HUES6 (cell line): ENCODE measurements around the gene NPLOC4.

Source experiments
- H3K27ac ChIP-seq: 2 replicates; pipeline ENCODE4 v1.7.0; 2013; ENCODE audit warnings: low read depth, mild to moderate bottlenecking, low read length, inconsistent platforms
- H3K27me3 ChIP-seq: 2 replicates; pipeline ENCODE4 v1.6.1; 2013; ENCODE audit warnings: low read length; ENCODE audit not compliant: control insufficient read depth, insufficient read depth
- H3K36me3 ChIP-seq: 2 replicates; pipeline ENCODE4 v1.6.1; 2013; ENCODE audit warnings: low read length; ENCODE audit not compliant: control insufficient read depth, insufficient read depth
- H3K4me1 ChIP-seq: 2 replicates; pipeline ENCODE4 v1.6.1; 2013; ENCODE audit warnings: low read length; ENCODE audit not compliant: control insufficient read depth, insufficient read depth
- H3K4me3 ChIP-seq: 2 replicates; pipeline ENCODE4 v1.5.1; 2013; ENCODE audit warnings: low read depth, low read length
- H3K9ac ChIP-seq: one replicate; pipeline ENCODE4 v1.6.1; 2013; ENCODE audit warnings: mild to moderate bottlenecking, low read length
- H3K9me3 ChIP-seq: 2 replicates; pipeline ENCODE4 v1.6.1; 2013; ENCODE audit warnings: low read depth, low read length; ENCODE audit not compliant: control insufficient read depth, insufficient read depth

Gene NPLOC4

DNA sequence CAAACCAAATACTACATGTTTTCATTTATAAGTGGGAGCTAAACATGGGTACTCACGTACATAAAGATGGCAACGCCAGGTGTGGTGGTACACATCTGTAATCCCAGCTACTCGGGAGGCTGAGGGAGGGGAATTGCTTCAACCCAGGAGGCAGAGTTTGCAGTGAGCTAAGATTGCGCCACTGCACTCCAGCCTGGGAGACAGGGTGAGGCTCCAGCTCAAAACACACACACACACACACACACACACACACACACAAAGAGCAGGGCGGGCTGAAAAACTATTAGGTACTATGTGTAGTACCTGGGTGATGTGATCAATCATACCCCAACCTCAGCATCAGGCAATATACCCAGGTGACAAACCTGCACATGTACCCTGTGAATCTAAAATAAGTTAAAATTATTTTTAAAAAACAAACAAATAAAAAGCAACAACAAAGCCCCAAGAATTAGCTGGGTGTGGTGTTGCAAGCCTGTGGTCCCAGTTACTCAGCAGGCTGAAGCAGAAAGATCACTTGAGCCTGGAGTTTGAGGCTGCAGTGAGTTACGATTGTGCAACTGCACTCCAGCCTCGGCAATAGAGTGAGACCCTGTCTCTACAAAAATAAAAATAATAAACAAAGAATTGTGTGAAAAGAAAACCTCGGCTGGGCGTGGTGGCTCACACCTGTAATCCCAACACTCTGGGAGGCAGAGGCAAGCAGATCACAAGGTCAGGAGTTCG, 72.9 kb downstream of the NPLOC4 start:
- Histone ChIP-seq H3K4me3 (no peak overlapping the region), H3K9ac (no peak overlapping the region), H3K27ac (no peak overlapping the region), H3K36me3 (peaks cover 96% of the 10 kb centered on the region), H3K9me3 (no peaks in the 10 kb centered on the region), H3K4me1 (no peaks in the 10 kb centered on the region), H3K27me3 (no peaks in the 10 kb centered on the region)

DNA sequence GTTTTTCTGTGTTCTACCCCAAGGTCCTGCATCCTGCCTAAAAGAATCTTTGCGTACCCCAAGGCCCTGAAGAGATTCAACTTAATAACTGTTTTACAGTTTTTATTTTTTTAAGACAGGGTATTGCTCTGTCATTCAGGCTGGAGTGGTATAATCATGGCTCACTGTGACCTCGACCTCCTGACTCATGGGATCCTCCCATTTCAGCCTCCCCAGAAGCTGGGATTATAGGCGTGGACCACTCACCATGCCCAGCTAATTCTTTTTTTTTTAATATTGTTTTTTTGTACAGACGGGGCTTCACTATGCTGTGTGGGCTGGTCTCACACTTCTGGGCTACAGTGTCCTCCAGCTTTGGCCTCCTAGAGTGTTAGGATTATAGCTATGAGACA, 75.4 kb downstream of the NPLOC4 start:
- H3K36me3 ChIP-seq, result peaks cover 95% of the 10 kb centered on the region
- H3K9me3 ChIP-seq, result no peaks in the 10 kb centered on the region
- no peak overlapping the region for H3K4me3 ChIP-seq
- no peaks in the 10 kb centered on the region for H3K27me3 ChIP-seq
- H3K9ac ChIP-seq, result no peak overlapping the region
- H3K4me1 ChIP-seq, result no peaks in the 10 kb centered on the region
- no peak overlapping the region for H3K27ac ChIP-seq

DNA sequence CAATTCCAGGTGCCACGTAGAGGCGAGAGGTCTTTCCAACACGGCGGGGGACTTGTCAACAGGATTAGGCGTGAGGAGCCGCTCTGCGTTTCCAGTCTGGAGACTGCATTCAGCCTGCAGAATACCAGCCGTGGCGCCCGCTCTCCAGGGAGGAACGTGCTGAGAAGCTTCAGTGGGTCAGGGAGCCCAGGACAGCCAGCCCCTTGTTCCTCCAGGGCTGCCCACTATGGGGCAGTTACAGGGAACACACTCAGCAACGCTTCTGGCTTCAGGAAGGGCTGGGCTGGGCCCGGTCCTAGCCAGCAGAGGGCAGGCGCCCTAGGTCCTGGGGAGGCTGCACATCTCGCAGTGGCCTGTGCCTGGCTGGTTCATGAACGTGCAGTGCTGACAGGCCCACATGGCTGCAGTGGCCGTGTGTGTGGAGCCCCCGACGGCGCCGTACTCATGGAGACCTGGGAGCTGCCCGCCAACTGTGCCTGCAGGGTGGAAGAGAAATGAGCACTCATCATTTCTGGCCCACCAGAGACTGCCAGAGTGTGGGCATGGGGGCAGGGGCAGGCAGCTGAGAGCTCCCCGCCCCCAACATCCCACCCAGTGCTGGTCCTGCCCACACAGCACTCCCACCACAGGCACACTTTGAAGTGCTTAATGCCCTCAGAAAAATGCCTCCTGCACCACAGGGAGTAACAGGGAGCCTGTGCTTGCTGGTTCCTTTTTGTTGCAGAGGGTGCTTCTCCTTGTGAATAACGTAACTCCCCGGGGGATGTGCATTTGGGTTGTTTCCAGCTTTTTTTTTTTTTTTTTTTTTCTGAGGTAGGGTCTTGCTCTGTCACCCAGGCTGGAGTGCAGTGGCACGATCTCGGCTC, 77.7 kb downstream of the NPLOC4 start:
- H3K9ac ChIP-seq, result no peak overlapping the region
- H3K27ac ChIP-seq, result no peak overlapping the region
- peaks cover 74% of the 10 kb centered on the region for H3K36me3 ChIP-seq
- H3K4me1 ChIP-seq, result no peaks in the 10 kb centered on the region
- H3K27me3 ChIP-seq, result no peaks in the 10 kb centered on the region
- H3K9me3 ChIP-seq, result no peaks in the 10 kb centered on the region
- no peak overlapping the region for H3K4me3 ChIP-seq

DNA sequence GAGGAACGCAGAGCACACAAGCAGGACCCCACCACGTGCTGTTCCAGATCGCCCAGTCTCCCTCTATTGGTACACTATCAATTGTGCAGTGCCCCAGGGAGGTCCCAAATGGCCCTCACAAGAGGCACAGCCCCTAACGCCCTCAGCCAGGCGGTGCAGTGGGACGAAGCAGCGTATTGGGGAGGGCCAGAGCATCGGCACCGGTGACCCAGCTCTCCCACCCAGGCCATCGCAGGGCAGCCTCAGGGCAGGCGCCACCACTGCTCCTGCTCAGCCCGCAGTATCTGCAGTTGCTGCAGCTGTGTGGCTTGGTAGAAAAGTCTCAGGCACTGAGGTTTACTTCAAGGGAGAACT, 78.8 kb downstream of the NPLOC4 start:
- Histone ChIP-seq H3K36me3 (peaks cover 63% of the 10 kb centered on the region), H3K4me3 (no peak overlapping the region)

DNA sequence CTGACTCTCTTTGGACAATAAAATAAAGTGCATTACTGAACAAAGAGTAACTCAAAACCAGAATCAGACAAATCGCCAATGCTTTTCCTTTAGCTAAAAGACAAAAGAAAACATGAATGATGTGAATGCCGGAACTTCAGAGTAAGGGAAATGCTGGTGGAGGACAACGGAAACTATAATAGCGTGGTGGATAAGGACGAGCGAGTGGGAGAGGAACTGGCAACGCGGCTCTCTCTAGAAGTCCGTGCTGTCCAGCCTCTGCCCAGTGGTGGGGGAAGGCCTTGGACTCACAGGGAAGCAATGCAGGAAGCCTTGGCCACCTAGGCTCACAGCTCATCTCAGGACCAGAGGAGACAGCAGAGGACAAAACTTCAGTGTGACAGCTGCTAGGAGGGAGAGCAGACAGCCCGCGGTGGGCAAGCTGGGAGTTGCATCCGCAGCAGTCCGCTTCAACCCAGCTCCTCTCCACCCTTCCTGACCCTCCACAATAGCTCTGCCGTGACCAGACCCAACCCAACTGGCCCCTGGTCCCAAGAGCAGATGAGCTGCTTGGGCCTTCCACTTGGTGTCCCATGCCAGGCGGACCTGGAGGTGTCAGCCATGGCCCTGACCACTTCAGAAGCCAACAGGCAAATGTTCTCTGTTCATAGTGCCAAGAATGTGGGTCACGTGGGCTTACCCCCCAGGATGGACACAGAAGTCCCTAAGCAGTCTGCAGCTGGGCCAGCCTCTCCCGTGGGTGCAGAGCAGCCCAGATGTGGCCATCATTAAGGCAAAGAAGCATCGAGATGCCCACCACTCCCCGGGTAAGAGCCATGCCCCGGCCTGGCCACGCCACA, 79.4 kb downstream of the NPLOC4 start:
- Histone ChIP-seq H3K27ac (no peak overlapping the region), H3K9me3 (no peaks in the 10 kb centered on the region), H3K4me3 (no peak overlapping the region), H3K4me1 (peaks cover 10% of the 10 kb centered on the region), H3K9ac (no peak overlapping the region), H3K27me3 (no peaks in the 10 kb centered on the region), H3K36me3 (peaks cover 59% of the 10 kb centered on the region)

More for the DNA sequence above, 78.8 kb downstream of the NPLOC4 start:
- no peak overlapping the region for H3K27ac ChIP-seq
- H3K27me3 ChIP-seq, result no peaks in the 10 kb centered on the region
- H3K4me1 ChIP-seq, result peaks cover 10% of the 10 kb centered on the region
- H3K9ac ChIP-seq, result no peak overlapping the region
- H3K9me3 ChIP-seq, result no peaks in the 10 kb centered on the region

DNA sequence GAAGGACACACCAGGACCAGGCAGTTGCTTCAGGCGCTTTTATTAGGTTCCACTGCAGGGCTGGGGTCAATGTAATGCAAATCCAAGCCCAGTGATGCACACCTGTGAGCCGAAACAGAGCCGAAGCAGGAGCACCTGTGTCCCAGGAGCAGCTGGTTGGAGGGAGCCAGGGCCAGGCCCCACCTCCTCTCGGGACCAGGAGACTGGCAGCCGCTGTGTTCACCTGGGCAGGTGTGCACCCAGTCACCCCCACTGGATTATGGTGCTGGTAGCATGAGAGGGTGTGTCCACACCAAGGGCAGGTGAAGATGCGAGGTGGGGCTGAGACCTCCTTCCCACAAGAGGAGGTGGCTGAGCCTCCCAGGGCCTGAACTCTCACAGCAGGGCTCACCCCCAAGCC, 80.0 kb downstream of the NPLOC4 start:
- Histone ChIP-seq H3K4me1 (peaks cover 10% of the 10 kb centered on the region), H3K9ac (no peak overlapping the region), H3K36me3 (peaks cover 53% of the 10 kb centered on the region), H3K27ac (no peak overlapping the region), H3K4me3 (no peak overlapping the region), H3K27me3 (no peaks in the 10 kb centered on the region), H3K9me3 (no peaks in the 10 kb centered on the region)

DNA sequence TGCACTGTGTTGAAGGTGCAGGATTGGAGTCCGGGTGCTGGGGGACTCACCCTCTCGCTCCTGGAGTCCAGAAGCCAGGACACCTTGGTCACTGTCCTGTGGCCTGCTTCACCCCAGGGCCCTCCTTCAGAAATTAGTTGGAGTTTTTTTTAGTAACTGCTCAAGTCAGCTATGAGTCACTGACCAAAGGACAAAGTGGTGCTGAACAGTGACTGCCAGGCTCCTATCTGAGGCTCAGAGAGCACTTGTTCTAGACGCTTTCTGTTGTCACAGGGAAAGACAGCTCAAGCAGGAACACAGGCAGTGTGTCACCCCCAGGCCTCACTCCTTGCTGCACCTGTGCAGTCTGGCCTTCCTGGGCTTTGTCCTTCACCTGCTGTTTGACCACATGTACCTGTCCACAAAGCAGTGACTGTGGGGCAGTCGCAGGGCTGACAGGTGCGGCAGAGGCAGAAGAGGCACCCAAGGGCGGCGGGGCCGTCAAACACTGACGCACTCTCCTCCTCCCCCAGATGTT, 80.7 kb downstream of the NPLOC4 start:
- H3K4me3 ChIP-seq, result no peak overlapping the region
- H3K27ac ChIP-seq, result no peak overlapping the region
- peaks cover 12% of the 10 kb centered on the region for H3K4me1 ChIP-seq
- H3K9me3 ChIP-seq, result no peaks in the 10 kb centered on the region
- no peak overlapping the region for H3K9ac ChIP-seq
- H3K27me3 ChIP-seq, result no peaks in the 10 kb centered on the region
- peaks cover 47% of the 10 kb centered on the region for H3K36me3 ChIP-seq

DNA sequence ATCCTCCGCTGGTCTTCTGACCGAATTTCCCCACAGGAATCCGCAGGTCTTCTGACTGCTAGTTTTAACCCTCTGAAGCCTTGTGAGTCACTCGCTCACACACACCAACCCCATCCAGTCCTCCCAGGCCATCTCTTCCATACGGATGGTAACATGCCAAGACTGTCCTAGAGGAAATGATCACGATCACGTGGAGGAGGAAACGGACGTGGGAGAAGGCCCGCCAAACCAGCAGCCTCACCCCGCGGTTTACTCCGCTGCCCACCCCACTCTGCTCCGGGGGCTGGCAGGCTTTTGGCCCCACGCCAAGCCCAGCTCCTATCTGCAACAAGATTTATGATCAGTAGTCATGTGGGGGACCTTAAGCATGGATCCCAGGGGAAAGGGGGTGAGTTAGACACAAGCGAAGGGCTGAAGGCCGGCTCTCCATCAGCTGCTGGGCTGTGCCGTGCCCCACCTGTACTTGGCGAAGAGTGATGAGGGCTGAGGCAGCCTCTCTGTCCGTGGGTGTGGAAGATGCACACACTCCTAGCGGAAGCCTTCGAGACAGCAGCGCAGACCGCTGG, 83.2 kb downstream of the NPLOC4 start:
- Histone ChIP-seq H3K9ac (peak overlapping the region; percentile 20), H3K9me3 (no peaks in the 10 kb centered on the region), H3K27ac (no peak overlapping the region), H3K4me1 (peaks cover 15% of the 10 kb centered on the region), H3K4me3 (peak overlapping the region; percentile 91), H3K27me3 (no peaks in the 10 kb centered on the region), H3K36me3 (peaks cover 38% of the 10 kb centered on the region)

DNA sequence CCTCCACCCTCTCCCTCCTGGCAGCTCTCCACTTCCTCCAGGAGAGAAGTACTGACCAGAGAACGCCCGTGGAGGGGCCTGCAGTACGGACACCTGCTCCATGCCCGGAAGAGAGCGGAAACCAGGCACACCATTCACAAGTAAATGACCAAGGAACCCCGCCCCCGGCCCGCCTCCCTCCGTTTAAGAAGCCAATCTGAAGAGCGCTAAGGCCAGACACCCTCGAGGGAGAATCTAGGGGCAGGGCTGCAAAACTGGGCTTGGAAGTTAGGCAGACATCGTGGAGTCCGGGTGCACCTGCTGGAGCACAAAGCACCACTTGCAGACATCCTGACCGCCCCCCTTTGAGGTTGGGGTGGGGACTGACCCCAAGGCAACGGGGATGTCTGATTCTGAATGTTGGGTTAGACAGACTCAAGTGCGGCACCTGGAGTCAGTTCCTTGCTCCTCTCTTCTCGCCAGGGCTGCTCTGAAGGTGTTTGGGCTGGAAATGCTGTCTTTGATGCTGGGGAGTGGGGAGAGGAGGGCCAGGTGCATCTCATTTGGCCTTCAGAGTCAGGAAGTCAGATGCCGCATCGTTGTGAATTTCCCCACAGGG, 83.8 kb downstream of the NPLOC4 start:
- peak overlapping the region; percentile 52; the same call in 1 of the 2 replicates for H3K27ac ChIP-seq
- peak overlapping the region; percentile 70 for H3K9ac ChIP-seq

More for the DNA sequence above, 83.8 kb downstream of the NPLOC4 start:
- H3K4me3 ChIP-seq, result peak overlapping the region; percentile 91
- H3K36me3 ChIP-seq, result peaks cover 33% of the 10 kb centered on the region
- peaks cover 15% of the 10 kb centered on the region for H3K4me1 ChIP-seq
- no peaks in the 10 kb centered on the region for H3K9me3 ChIP-seq
- no peaks in the 10 kb centered on the region for H3K27me3 ChIP-seq
